Activated gamma-delta T cell treated with anti-CD3 and anti-CD28 coated beads, Interleukin-2, amount 50 U/mL, for 16 hours (primary cell): ENCODE data around the gene C4orf51.

ENCODE experiments used
- DNase-seq: peaks from one replicate; pipeline ENCODE4 v3.0.0-alpha.2; 2020; ENCODE audit warnings: low read depth

C4orf51 gene

DNA sequence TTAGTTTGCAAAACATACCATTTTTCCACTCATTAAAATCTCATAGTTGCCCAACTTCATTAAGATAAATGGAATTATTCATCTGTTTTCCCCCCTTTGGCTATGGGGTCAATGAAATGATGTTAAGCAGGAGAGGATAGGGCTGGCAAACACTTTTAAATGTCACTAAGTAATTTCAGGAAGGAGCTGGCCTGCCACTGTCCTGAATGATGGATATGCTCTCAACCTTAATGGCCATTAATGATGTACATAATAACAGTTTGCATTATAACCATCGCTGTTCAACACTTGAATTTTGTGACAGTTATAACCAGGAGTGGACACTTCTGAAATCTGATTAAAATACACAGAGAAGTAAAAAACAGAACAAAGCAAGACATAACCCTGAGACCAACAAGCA lies 77.2 kb downstream of the C4orf51 start:
- DNase-seq, result no peak

DNA sequence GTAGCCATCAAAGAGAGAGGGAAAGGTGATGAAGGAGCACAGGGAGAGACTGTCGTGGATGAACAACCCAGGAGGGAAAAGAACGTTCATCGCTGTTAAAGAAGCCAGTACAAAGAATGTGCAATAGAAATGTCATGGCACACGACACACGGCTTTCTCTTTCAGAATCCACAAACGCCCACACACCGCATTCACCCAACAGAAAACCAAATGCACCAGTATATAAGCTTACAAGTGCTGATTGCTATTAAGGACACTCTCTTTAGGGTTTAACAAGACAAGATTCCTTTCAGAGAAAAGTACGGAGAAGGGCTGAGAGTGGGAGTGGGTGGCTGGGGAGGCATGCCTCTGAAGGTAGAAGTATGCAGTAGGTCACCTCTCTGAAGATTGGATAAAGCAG lies 80.2 kb downstream of the C4orf51 start:
- no peak for DNase-seq

DNA sequence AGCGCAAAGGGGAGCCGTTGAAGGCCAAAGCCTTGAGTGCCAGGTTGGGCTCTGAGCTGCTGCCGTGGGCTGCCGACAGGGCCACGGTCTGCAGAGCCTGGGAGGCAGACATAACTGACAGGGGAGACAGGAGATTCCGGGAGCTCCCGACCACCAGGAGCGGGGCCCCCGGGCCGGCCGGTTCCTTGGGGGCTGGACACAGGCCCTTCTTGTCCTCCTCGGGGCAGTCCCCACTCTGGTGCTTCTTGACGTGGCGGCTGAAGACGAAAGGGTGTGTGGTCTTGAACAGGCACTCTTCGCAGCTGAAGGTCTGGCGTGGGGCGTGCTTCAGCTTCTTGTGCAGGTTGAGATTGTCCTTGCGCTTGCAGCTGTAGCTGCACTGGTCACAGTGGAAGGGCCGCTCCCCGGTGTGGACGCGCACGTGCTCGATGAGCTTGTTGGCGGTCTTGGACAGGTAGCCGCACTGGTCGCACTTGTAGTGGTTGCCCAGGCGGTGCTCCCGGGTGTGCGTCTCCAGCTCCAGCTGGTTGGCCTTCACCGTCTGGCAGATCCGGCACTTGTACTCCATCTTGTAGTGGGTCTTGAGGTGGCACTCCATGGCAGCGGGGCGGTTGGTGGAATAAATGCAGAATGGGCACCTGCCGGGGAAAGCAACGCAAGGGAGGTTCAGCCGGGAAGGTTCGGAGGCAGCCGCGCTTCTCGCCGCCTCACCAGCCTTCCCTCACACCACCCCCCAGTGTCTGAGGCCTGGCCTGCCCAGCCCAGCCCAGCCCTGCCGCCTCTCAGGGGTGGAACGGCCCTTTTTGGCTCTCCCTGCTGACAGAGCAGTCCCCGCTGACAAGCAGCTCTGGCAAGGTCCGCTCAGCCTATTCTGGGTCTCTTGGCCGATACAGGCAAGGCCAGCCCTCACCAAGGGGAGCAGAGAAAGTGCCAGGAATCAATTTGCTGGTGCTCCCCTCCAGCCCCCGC lies 81.3 kb downstream of the C4orf51 start:
- DNase-seq, result no peak

DNA sequence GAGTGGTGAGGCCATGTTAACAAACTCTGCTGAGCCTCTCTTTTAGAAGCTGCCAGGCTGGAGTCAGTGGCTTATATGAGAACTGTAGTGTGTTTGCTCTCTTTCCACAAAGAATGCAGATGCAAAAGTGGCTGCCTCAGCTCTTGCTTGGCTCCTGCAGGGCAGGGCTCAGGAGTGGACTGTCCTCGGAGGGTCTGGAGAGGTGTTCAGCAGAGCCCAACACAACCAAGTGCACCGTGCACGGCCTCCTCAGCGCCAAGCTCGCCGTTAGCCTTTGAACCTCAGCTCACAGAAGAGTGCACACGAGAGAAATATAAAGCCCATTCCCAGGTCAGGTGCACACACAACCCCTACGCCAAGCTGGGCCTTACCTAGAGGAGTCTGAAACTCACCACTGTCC lies 82.8 kb downstream of the C4orf51 start:
- no peak for DNase-seq

DNA sequence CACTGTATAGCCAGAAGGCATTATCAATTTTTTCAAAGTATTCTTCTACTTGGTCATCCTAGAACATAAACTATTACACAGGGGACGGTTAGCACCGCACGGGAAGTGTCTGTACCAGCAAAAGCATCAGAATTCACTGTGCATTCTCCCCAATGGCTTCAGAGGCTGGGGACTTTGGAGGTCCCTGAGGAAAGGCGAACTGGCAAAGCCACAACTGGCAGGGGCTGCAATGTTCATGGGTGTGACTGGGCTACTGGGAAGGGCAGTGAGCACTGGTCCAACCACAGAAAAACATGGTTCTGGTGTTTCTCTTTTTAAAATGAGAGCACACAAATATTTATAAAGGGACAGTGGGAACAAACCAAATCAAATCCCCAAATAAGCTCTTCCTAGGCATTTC lies 83.5 kb downstream of the C4orf51 start:
- DNase-seq, result no peak

DNA sequence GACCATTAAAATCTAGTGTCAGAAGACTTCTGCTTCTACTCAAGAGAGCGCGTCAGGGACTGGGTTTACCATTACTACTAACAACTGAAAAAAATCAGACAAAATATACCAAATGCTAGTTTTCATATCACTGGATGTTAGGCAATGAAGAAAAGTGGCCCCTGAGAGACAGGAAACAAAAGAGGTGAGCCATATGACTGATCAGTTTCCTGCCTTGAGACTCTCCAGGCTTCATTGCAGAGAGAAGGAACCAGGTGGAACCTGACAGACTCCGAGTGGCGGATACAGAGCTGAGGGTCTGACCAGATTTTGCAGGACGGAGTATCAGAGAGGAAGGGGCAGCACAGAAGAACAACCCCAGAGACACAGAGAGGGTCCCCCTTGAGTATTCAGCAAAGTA lies 86.3 kb downstream of the C4orf51 start:
- DNase-seq, result no peak

DNA sequence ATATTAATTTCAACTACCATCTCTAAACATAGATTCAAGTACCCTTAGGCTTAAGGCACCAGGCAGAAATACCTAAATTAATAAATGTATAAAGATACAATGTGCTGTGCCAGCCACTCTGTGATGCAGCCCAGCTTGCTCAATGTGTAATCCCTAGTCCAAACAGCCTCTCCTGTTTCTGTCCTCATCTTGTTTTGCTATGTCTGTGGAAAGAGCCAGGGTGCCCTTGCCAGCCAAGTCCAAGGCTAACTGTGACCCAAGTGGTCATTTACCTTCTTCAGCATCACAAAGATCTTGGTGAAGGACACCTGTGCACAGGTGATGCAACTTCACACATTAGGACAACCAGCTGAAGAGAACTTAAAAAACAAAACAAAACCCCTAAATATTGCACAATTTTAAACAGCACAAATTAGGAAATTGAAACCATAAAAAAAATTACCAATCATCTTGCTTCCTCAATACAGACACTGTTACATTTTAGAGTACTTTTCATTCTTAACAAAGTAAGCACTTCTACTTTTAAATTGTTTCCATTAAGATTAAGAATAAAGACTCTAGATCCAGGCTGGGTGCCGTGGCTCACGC lies 89.6 kb downstream of the C4orf51 start:
- DNase-seq, result no peak

DNA sequence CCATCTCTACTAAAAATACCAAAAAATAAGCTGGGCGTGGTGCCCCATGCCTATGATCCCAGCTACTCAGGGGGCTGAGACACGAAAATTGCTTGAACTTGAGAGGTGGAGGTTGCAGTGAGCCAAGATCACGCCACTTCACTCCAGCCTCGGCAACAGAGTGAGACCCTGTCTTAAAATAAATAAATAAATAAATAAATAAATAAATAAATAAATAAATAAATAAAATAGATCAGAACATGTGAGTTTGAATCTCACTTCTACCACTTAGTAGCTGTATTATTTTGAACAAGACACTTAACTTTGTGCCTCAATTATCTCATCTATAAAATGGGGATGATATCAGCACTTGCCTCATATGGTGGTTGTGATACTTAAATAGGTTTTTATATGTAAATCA lies 90.2 kb downstream of the C4orf51 start:
- no peak for DNase-seq

DNA sequence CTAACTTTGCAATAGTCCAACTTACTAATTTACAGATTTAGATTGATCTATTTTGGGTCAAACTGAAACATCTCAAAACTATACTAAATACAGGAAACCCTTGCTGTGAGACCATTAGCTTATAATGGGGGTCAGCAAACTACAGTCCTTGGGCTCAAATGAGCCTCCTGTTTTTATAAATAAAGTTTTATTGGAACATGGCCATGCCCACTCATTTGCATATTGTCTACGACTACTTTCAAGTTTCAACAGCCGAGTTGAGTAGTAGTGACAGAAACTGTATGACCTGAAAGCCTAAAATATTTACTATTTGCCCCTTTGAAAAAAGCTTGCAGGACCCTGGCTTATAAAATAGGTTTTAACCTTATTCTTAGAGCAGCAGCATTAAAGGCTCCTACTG lies 92.4 kb downstream of the C4orf51 start:
- no peak for DNase-seq

DNA sequence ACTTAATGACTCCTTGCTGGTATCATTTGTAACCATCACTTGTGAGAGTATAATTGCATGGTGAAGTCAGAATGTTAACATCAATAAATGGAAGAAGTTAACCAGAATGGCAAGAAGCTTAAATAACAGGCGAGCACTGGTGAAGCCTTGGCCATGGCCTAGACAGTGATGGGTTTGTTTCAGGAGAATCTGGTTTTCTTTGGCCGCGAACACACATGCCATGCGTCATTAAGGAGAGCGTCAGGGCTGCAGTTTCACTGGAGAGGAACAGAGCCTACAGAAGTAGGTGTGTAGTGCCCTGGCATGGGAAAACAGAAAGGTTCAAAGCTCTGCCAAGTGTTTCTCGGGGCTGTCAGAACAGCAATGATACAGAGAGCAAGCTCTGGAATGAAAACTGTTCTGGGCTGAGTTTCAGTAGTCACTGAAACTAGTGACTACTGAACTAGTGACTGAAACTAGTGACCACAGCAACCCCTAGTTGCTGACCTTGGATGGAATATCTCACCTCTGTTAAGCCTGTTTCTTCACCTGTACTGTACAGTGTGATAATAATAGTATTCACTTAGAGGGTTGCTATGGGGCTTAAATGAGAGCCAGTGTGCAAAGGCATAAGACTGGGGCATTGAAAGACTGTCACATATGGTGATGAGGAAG lies 93.8 kb downstream of the C4orf51 start:
- no peak for DNase-seq

DNA sequence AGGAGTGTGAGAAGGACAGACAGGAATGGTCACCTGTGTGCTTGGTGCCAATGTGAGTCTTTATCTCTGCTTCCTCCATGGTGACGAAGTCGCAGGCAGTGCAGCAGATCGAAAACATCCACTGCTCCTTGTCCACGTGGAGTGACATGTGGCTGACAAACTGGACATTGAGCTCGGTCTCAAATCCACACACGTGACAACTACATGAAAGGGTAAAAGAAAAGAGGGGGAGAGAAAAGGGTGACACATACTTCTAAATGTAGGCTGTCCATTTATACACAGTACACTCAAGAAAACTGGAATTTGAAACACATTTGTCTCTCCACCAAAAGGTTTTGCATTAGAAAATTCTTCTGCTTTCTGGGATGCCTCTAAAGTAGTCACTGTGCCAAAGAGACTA lies 94.5 kb downstream of the C4orf51 start:
- DNase-seq, result no peak

DNA sequence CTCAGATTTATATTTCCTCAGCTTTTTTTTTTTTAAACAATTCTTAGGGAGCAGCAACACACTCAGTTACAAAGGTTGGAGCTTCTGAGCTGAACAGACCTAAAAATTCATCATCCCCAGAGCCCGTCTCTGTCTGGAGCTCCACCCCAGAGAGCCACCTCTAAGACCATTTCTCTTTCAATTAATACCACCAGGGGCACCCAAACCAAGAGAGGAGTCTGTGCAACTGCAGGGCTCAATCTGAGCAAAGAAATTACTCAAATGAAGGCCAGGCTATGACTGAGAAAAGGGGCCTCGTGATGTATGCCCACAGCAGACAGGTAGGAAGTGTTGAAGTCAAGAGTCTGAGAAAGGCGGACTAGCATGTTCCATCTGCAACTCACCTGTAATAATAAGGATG lies 95.5 kb downstream of the C4orf51 start:
- no peak for DNase-seq

DNA sequence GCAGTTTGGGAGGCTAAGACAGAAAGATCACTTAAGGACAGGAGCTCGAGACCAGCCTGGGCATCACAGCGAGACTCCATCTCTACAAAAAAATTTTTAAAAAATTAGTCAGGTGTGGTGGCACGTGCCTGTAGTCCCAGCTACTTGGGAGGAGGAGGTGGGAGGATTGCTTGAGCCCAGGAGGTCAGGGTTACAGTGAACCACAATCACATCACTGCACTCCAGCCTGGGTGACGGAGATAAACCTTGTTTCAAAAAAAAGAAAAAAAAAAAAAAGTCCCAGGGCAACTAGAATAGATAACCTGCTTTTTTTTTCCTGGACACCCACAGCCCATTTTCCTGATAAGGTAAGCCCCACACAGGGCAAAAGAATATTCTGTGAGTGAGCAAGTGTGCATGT lies 96.3 kb downstream of the C4orf51 start:
- DNase-seq, result no peak

DNA sequence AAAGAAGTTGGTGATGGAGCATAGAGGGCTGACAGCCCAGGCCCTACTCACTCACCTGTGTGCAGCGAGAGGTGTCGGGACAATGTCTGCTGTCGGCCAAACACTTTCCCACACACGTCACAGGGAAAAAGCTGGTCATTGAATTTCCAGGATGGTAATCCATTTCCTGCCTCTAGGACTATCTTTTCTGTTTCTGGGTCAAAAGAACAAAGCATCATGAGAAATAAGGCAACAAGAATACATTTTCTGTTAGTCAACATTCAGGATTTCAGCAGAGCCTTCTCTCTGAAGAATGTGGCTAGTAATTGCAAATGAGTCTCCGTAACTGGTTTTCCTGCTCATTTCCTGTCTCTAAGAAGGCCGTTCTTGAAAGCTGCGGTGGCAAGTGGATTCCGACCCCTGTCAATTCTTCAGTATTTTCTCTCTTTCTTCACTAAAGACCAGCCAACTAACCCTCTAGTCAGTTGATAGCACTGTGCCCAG lies 99.4 kb downstream of the C4orf51 start:
- DNase-seq, result no peak

DNA sequence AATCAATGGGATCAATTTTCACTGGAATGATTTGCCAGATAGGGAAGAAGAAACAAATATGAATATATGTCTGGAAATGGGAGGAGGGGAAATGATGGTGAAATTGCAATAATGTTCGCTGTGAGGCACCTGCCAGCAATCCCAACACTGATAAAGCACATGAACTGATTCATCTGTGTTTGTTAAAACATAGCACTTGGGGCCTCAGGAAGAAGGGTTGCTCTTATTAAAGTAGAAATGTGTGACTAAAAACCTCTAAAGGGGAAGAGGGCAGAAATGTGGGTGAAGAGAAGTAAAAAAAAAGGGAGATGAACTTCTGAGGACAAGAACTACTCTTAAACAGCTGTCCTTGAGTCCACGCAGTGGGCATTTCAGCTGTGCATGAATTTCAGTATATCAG lies 101.4 kb downstream of the C4orf51 start:
- DNase-seq, result no peak
